ENCODE data around the gene PCDHGB2. TPM values are rescaled to one million over a fixed set of nuclear protein-coding genes. Genes with fewer than 3 reads are reported as not detected.

PCDHGB2 gene
- polyA plus RNA-seq, 1 donor, result 1.7 TPM

Other genes with a start within 250 kb of the PCDHGB2 start
- 3.1 TPM for gene PCDHB4, start 238.2 kb upstream of the PCDHGB2 start, polyA plus RNA-seq (ENCODE audit: insufficient read length)
- 3.8 TPM for gene PCDHB5, start 224.8 kb upstream of the PCDHGB2 start, polyA plus RNA-seq (ENCODE audit: insufficient read length)
- gene PCDHB6, start 209.9 kb upstream of the PCDHGB2 start, polyA plus RNA-seq (ENCODE audit: insufficient read length), result 1.4 TPM
- 1.9 TPM for gene PCDHB7, start 187.3 kb upstream of the PCDHGB2 start, polyA plus RNA-seq (ENCODE audit: insufficient read length)
- 1.8 TPM for gene PCDHB8, start 182.2 kb upstream of the PCDHGB2 start, polyA plus RNA-seq (ENCODE audit: insufficient read length)
- gene PCDHB16, start 177.6 kb upstream of the PCDHGB2 start, polyA plus RNA-seq (ENCODE audit: insufficient read length), result 2.5 TPM
- 2.9 TPM for gene PCDHB9, start 172.8 kb upstream of the PCDHGB2 start, polyA plus RNA-seq (ENCODE audit: insufficient read length)
- gene PCDHB10, start 167.6 kb upstream of the PCDHGB2 start, polyA plus RNA-seq (ENCODE audit: insufficient read length), result 3.6 TPM
- gene PCDHB11, start 160.4 kb upstream of the PCDHGB2 start, polyA plus RNA-seq (ENCODE audit: insufficient read length), result 2.2 TPM
- 2.5 TPM for gene PCDHB12, start 151.3 kb upstream of the PCDHGB2 start, polyA plus RNA-seq (ENCODE audit: insufficient read length)
- gene PCDHB13, start 146.1 kb upstream of the PCDHGB2 start, polyA plus RNA-seq (ENCODE audit: insufficient read length), result 2.4 TPM
- 6.3 TPM for gene PCDHB14, start 136.7 kb upstream of the PCDHGB2 start, polyA plus RNA-seq (ENCODE audit: insufficient read length)
- 7.0 TPM for gene PCDHB15, start 114.6 kb upstream of the PCDHGB2 start, polyA plus RNA-seq (ENCODE audit: insufficient read length)
- 0.10 TPM for gene SLC25A2, start 55.9 kb upstream of the PCDHGB2 start, polyA plus RNA-seq (ENCODE audit: insufficient read length)
- 76.1 TPM for gene TAF7, start 39.2 kb upstream of the PCDHGB2 start, polyA plus RNA-seq (ENCODE audit: insufficient read length)
- gene PCDHGA1, start 29.5 kb upstream of the PCDHGB2 start, polyA plus RNA-seq (ENCODE audit: insufficient read length), result 0.58 TPM
- gene PCDHGA2, start 21.2 kb upstream of the PCDHGB2 start, polyA plus RNA-seq (ENCODE audit: insufficient read length), result 2.1 TPM
- gene PCDHGA3, start 16.2 kb upstream of the PCDHGB2 start, polyA plus RNA-seq (ENCODE audit: insufficient read length), result 1.1 TPM
- gene PCDHGB1, start 9.9 kb upstream of the PCDHGB2 start, polyA plus RNA-seq (ENCODE audit: insufficient read length), result 0.49 TPM
- gene PCDHGA4, start 5.0 kb upstream of the PCDHGB2 start, polyA plus RNA-seq (ENCODE audit: insufficient read length), result 1.0 TPM
- gene PCDHGA5, start 4.2 kb downstream of the PCDHGB2 start, polyA plus RNA-seq (ENCODE audit: insufficient read length), result 2.6 TPM
- gene PCDHGB3, start 10.2 kb downstream of the PCDHGB2 start, polyA plus RNA-seq (ENCODE audit: insufficient read length), result 1.6 TPM
- gene PCDHGA6, start 13.9 kb downstream of the PCDHGB2 start, polyA plus RNA-seq (ENCODE audit: insufficient read length), result 2.6 TPM
- 1.4 TPM for gene PCDHGA7, start 22.7 kb downstream of the PCDHGB2 start, polyA plus RNA-seq (ENCODE audit: insufficient read length)
- gene PCDHGB4, start 27.7 kb downstream of the PCDHGB2 start, polyA plus RNA-seq (ENCODE audit: insufficient read length), result 1.7 TPM
- 0.73 TPM for gene PCDHGA8, start 32.6 kb downstream of the PCDHGB2 start, polyA plus RNA-seq (ENCODE audit: insufficient read length)
- gene PCDHGB5, start 38.0 kb downstream of the PCDHGB2 start, polyA plus RNA-seq (ENCODE audit: insufficient read length), result 3.1 TPM
- gene PCDHGA9, start 42.8 kb downstream of the PCDHGB2 start, polyA plus RNA-seq (ENCODE audit: insufficient read length), result 3.3 TPM
- 3.5 TPM for gene PCDHGB6, start 48.0 kb downstream of the PCDHGB2 start, polyA plus RNA-seq (ENCODE audit: insufficient read length)
- gene PCDHGA10, start 53.0 kb downstream of the PCDHGB2 start, polyA plus RNA-seq (ENCODE audit: insufficient read length), result 1.4 TPM
- 7.0 TPM for gene PCDHGB7, start 57.7 kb downstream of the PCDHGB2 start, polyA plus RNA-seq (ENCODE audit: insufficient read length)
- 2.7 TPM for gene PCDHGA11, start 61.1 kb downstream of the PCDHGB2 start, polyA plus RNA-seq (ENCODE audit: insufficient read length)
- 1.7 TPM for gene PCDHGA12, start 70.5 kb downstream of the PCDHGB2 start, polyA plus RNA-seq (ENCODE audit: insufficient read length)
- gene PCDHGC3, start 116.0 kb downstream of the PCDHGB2 start, polyA plus RNA-seq (ENCODE audit: insufficient read length), result 83.8 TPM
- gene PCDHGC4, start 125.0 kb downstream of the PCDHGB2 start, polyA plus RNA-seq (ENCODE audit: insufficient read length), result 1.8 TPM
- gene PCDHGC5, start 129.1 kb downstream of the PCDHGB2 start, polyA plus RNA-seq (ENCODE audit: insufficient read length), result 0.78 TPM